Endodermal cell (in vitro differentiated cells): ENCODE data around the gene SRSF7. TPM values are rescaled to one million over a fixed set of nuclear protein-coding genes. Genes with fewer than 3 reads are reported as not detected.

Experiments
- DNase-seq: peaks from one replicate; pipeline ENCODE4 v3.0.0-alpha.2; 2017
- H3K27ac ChIP-seq: 2 replicates; pipeline ENCODE4 v1.5.1; 2013; ENCODE audit warnings: mild to moderate bottlenecking, low read depth, low read length, moderate library complexity
- H3K27me3 ChIP-seq: 2 replicates; pipeline ENCODE4 v1.6.1; 2013; ENCODE audit warnings: mild to moderate bottlenecking, low read length, moderate library complexity; ENCODE audit not compliant: insufficient read depth, control insufficient read depth, poor library complexity, severe bottlenecking
- H3K36me3 ChIP-seq: 2 replicates; pipeline ENCODE4 v1.7.0; 2013; ENCODE audit warnings: mild to moderate bottlenecking, low read length, moderate library complexity; ENCODE audit not compliant: control insufficient read depth, insufficient read depth
- H3K4me1 ChIP-seq: one replicate; pipeline ENCODE4 v1.7.0; 2013; ENCODE audit warnings: low read length; ENCODE audit not compliant: control insufficient read depth, insufficient read depth
- H3K4me3 ChIP-seq: 2 replicates; pipeline ENCODE4 v1.5.1; 2013; ENCODE audit warnings: mild to moderate bottlenecking, low read length, moderate library complexity
- H3K9ac ChIP-seq: 2 replicates; pipeline ENCODE4 v1.6.1; 2013; ENCODE audit warnings: mild to moderate bottlenecking, low read length, moderate library complexity; ENCODE audit not compliant: poor library complexity, severe bottlenecking; ENCODE audit errors: extremely low read depth
- H3K9me3 ChIP-seq: 2 replicates; pipeline ENCODE4 v1.6.1; 2013; ENCODE audit warnings: mild to moderate bottlenecking, low read length, moderate library complexity; ENCODE audit not compliant: control insufficient read depth
- H3K27ac Mint-ChIP-seq: 2 replicates; pipeline ENCODE4 v1.8.0; 2020; ENCODE audit warnings: mixed read lengths
- H3K27me3 Mint-ChIP-seq: 2 replicates; pipeline ENCODE4 v1.8.0; 2021; ENCODE audit warnings: mild to moderate bottlenecking, mixed read lengths; ENCODE audit not compliant: insufficient read depth
- H3K36me3 Mint-ChIP-seq: 2 replicates; pipeline ENCODE4 v1.8.0; 2020; ENCODE audit warnings: low read depth, mixed read lengths
- H3K4me1 Mint-ChIP-seq: 2 replicates; pipeline ENCODE4 v1.8.0; 2020; ENCODE audit warnings: mixed read lengths
- H3K4me3 Mint-ChIP-seq: 2 replicates; pipeline ENCODE4 v1.8.0; 2020; ENCODE audit warnings: mild to moderate bottlenecking, moderate library complexity, mixed read lengths
- H3K9me3 Mint-ChIP-seq: 2 replicates; pipeline ENCODE4 v1.8.0; 2020; ENCODE audit warnings: mild to moderate bottlenecking, mixed read lengths
- CTCF ChIP-seq: fragments of 200-600 bp; sonication (generic); conservative IDR thresholded peaks from 2 replicates; pipeline ENCODE4 v1.5.0; 2021; ENCODE audit warnings: antibody characterized with exemption, mild to moderate bottlenecking
- WGBS, 2 experiments: methylation state at CpG; one replicate each; pipeline versions ENCODE4 v1.1.5 to v1.1.7; 2013; ENCODE audit warnings: missing lambda C conversion rate in 2 of 2, mixed read lengths in 1 of 2; ENCODE audit not compliant: insufficient coverage in 1 of 2, insufficient read length in 1 of 2; 5-methylcytosine and 5-hydroxymethylcytosine counted together
- total RNA-seq, 2 donors: library from RNA; stranded (reverse); fragmentation: NEBNext Ultra II Directional in 1 of 2; extraction: Animal tissue kit (Norgen Biotek cat#: 25700) in 1 of 2; gene quantifications; 2 replicates in 1 of 2; 3 replicates in 1 of 2; pipeline ENCODE4 v1.2.1, GENCODE V29; 2021

The SRSF7 gene
- total RNA-seq, 2 donors from 2014 or later: 306 to 332 TPM

DNA sequence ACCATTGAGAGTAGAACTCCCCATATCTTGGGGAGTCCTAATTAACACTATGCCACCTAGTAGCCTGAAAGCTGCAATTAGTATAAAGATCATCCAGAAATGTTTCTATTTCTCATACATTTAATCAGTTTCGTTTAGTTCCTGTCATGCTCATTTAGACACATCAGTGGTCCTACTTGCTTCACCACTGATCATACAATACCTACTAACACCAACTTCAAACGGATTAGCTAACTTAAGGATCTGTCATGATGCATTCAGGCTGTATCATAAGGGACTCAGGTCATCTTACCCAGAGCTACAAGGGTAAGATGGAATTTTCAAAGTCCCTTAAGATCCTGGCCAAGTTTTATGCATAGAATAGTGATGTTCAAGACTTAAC is 6.8 kb downstream of the SRSF7 start:
- no peak overlapping the region for H3K27ac ChIP-seq
- peaks cover 85% of the 10 kb centered on the region for H3K36me3 ChIP-seq
- H3K4me1 ChIP-seq: no peaks in the 10 kb centered on the region
- no peaks in the 10 kb centered on the region for H3K27me3 Mint-ChIP-seq
- H3K4me1 Mint-ChIP-seq: peaks cover 29% of the 10 kb centered on the region
- no peak overlapping the region for H3K9ac ChIP-seq
- no peak overlapping the region for H3K4me3 Mint-ChIP-seq
- no peak overlapping the region for H3K27ac Mint-ChIP-seq
- 90 to 100% methylated on average over 1 to 2 of the region's 2 CpGs for WGBS, 2 experiments
- no peak for DNase-seq
- H3K27me3 ChIP-seq: no peaks in the 10 kb centered on the region
- no peak overlapping the region for H3K4me3 ChIP-seq
- peaks cover 87% of the 10 kb centered on the region for H3K36me3 Mint-ChIP-seq
- peaks cover 11% of the 10 kb centered on the region for H3K9me3 Mint-ChIP-seq
- no peak for TF ChIP-seq CTCF
- H3K9me3 ChIP-seq: peaks cover 8% of the 10 kb centered on the region

DNA sequence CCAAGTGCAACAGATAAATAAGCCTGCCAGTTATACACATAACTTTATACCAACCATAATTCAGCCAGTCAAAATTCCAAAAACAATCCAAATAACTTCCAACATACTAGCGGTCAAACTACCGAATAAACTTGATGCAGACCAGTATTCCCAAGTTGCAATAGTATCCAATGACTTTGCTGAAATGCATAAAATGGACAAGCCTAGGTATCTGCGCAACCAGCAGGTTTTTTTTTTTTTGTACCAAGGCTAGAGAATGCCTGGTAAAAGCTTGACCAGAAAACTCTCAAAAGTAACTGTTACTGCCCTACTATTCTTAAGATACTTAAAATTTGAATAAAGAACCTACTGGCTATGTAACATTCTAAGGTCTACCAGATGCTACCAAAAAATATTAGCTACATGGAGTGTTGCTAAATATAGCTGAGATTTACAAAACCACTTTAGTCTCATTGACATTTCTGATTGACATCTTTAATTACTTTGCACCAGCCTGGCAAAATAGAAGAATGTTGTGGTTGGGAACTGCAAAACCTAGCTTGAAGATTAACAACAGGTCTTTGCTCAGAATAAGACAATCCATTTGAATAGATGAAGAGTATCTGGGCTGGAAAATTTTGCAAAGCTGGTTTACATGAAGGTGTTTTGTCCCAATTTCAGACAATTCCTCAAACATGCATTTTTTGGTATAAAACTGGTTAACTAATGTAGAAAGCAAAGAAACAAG is 7.3 kb downstream of the SRSF7 start:
- H3K4me3 ChIP-seq: no peak overlapping the region
- H3K27me3 ChIP-seq: no peaks in the 10 kb centered on the region
- H3K27ac ChIP-seq: no peak overlapping the region
- no peak for TF ChIP-seq CTCF
- DNase-seq: no peak
- no peak overlapping the region for H3K9ac ChIP-seq
- peaks cover 85% of the 10 kb centered on the region for H3K36me3 ChIP-seq
- peaks cover 13% of the 10 kb centered on the region for H3K9me3 ChIP-seq
- H3K4me1 ChIP-seq: no peaks in the 10 kb centered on the region
- H3K4me3 Mint-ChIP-seq: no peak overlapping the region
- H3K9me3 Mint-ChIP-seq: peaks cover 15% of the 10 kb centered on the region
- peaks cover 26% of the 10 kb centered on the region for H3K4me1 Mint-ChIP-seq
- H3K36me3 Mint-ChIP-seq: peaks cover 88% of the 10 kb centered on the region
- H3K27me3 Mint-ChIP-seq: no peaks in the 10 kb centered on the region
- H3K27ac Mint-ChIP-seq: peak overlapping the region; percentile 74
- WGBS, 2 experiments: 96 to 99% methylated on average over 3 of the region's 3 CpGs

- TF ChIP-seq CTCF: no peak
- Mint-ChIP-seq H3K4me1 (peaks cover 17% of the 10 kb centered on the region), H3K27me3 (no peaks in the 10 kb centered on the region), H3K36me3 (peaks cover 88% of the 10 kb centered on the region), H3K4me3 (no peak overlapping the region), H3K27ac (peak overlapping the region; percentile 74), H3K9me3 (peaks cover 20% of the 10 kb centered on the region)
- Histone ChIP-seq H3K4me1 (no peaks in the 10 kb centered on the region), H3K9ac (no peak overlapping the region), H3K4me3 (no peak overlapping the region), H3K27me3 (no peaks in the 10 kb centered on the region), H3K27ac (no peak overlapping the region), H3K36me3 (peaks cover 83% of the 10 kb centered on the region), H3K9me3 (peaks cover 13% of the 10 kb centered on the region)
- DNase-seq: no peak
- WGBS, 2 experiments: 90 to 93% methylated on average over 3 to 10 of the region's 10 CpGs
Observed at GRCh38 chr2:38742797-38743559, 8.2 kb downstream of the SRSF7 start.
